NCI-H446 (cell line): ENCODE measurements around the gene FRMD3.

Experiments used
- DNase-seq, 2 experiments: peaks; one replicate each; lab custom pipeline; 2025; lab: John Stamatoyannopoulos, UW

Gene FRMD3

DNA sequence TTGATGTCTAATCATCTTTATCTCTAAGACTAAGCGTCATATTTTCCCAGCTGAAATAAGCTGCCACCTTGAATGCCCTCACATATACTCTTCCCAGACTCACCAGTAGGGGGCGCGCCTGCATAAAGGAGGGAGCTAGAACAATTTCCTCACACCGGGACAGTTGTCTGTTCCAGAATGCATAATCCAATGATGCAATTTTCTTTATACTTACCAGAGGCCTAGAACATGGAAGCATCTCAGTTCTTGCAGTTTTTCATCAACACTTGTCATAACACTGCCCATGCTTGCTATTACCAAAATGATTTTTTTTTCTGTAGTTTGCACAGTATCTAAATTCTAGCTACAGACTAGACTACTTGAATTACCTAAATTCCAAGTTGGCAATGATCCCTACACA, 203.9 kb downstream of the FRMD3 start:
- peak; percentile 24 to 71 for DNase-seq

DNA sequence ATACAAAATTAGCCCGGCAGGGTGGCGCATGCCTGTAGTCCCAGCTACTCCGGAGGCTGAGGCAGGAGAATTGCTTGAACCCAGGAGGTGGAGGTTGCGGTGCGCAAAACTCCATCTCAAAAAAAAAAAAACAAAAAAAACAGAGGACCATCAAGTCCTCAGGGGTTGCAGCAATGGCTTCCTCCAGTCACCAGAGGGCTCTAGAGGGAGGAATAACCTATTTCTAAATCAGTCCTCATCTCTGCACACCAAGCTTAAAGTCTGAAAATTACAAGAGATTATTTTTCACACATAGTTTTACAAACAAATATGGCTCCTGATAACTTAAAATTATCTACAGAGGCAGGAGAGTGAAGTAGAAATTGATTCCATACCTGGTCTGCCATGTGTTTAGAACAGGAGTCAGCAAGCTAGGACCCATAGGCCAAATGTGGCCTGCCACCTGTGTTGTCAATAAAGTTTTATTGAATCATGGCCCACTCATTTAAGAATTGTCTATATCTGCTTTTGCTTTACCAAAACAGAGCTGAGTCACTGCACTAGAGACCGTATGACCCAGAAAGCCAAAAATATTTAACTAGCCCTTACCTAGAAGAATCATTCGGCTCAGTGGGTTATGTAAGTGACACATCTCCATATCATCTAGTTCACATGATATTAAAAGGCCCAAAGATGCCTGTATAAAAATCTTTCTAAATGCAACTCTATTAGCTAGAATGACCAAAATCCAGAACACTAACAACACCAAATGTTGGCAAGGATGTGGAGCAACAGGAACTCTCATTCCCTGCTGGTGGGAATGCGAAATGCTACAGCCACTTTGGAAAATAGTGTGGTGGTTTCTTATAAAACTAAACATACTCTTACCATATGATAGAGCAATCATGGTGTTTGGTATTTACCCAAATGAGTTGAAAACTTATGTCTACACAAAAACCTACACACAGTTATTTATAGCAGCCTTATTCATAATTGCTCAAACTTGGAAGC, 207.7 kb downstream of the FRMD3 start:
- no peak for DNase-seq

GRCh38 chr9:83327750-83328622, 210.2 kb downstream of the FRMD3 start:
- no peak for DNase-seq

GRCh38 chr9:83327323-83327722, 210.9 kb downstream of the FRMD3 start:
- no peak for DNase-seq

GRCh38 chr9:83323148-83323547, 215.1 kb downstream of the FRMD3 start:
- no peak for DNase-seq

GRCh38 chr9:83322438-83322837, 215.8 kb downstream of the FRMD3 start:
- no peak for DNase-seq

- DNase-seq = no peak
Observed at GRCh38 chr9:83317244-83317643, 221.0 kb downstream of the FRMD3 start.

- no peak for DNase-seq
Observed at GRCh38 chr9:83315649-83316048, 222.6 kb downstream of the FRMD3 start.

DNA sequence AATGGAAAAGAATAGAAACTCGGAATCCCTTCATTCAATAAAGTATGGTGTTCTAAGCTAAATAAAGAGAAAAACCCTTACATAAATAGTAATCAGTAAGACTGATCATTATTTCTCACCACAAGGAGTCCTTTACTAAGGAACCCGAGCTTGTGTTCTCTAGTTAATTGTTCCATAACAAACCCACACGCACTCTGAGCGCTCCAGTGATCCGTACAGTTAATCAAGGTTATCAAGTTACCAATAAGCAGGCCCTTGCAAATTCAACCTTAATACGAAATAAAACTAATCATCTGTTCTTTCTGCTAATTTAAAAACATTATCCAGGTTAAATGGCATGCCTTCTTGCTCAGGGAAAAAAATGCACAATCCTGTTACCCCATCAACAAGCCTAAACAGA, 224.4 kb downstream of the FRMD3 start:
- no peak for DNase-seq

DNA sequence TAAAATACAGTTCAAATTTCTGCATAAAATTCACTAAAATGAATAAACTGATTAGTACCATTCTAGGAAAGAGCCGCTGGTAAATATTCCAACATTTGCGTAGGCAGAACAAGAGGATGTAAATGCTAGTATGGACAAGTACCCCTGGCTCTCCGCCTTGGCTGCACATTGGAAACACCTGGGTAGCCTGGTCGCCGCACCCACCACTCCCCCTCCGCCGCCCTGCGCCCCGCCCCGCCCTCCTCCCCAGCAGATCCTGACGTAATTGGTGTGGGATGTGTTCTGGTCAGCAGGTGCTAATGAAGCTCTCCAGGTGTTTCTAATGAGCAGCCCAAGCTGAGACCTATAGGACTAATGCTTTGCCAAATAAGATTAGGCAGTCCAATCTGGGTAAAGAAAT, 225.7 kb downstream of the FRMD3 start:
- DNase-seq = no peak

DNA sequence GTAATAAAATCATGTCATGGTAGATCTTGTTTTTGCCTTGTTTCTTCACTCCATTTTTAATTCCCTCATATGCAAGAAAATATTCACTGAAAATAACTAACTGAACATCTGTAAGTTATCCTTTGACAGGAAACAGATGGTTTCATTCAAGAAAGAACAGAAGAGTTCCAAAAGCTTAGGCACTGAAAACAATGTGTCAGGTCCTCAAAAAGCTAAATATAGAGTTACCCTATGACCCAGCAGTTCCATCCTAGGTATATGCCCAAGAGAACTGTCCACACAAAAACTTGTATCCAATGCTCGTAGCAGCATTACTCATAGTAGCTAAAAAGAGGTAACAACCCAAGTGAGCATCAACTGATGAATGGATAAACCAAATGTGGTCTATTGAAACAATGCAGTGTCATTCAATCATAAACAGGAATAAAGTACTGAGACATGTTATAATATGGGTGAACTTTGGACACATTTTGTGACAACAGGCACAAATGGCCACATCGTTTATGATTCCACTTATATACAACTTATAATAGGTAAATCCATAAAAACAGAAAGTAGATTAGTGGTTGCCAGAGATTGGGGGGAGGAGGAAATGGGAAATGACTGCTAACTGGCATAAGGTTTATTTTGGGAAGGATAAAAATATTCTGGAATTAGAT, 231.0 kb downstream of the FRMD3 start:
- DNase-seq = no peak

DNA sequence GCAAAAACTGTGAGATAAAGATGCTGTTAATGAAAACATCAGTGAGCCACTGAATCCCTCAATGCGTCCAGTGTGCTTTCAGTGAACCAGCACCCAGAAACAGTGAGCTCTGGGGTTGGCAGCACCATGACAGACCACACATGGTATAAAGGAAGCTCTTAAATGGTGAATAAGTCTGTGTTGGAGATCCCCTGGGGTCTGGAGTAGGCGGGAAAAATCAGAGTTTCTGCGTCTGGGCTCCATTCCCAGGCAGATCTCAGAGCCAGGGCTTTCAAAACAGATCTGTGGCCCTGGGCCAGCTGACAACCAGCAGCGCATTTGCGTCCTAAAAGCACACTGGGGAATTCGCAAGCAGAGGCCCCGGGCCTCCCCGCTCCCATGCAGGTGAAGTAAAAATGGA, 233.5 kb downstream of the FRMD3 start:
- DNase-seq = peak; percentile 70 to 90

DNA sequence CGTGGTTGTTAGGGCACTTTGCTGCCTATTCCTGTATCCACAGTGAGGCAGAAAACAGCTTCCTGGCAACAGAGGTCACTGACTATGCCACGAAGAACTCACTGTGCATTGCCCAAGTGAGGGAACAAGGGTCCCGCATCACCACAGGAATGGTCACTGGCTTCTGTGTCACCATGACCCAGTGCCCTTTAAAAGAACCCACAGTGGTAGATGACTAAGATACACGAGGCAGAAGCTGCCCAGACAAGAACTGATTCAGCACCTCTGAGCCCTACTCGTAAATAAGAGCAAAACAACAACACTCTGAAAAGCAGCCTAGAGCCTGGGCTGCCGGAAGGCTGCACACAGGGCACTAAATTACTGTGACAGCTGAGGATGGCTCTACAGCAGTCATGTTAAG, 238.6 kb downstream of the FRMD3 start:
- DNase-seq = no peak

DNA sequence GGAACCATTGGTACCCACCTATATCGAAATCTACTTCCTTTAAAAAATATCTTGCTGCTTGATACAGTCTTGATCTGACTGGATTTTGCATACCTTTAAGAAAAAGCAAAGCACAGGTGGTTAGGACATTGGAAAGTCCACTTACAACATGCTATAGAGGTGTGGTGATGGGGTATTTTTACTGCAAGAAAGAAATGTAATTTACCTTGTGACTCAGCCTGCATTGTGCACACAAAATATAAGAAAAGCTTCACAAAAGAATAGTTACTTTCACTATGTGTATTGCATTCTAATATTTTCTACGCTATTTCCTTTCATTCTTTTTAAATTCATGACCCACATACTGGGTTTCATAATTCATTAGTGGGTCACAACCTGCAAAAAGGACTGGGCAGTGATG, 239.1 kb downstream of the FRMD3 start:
- no peak for DNase-seq

DNA sequence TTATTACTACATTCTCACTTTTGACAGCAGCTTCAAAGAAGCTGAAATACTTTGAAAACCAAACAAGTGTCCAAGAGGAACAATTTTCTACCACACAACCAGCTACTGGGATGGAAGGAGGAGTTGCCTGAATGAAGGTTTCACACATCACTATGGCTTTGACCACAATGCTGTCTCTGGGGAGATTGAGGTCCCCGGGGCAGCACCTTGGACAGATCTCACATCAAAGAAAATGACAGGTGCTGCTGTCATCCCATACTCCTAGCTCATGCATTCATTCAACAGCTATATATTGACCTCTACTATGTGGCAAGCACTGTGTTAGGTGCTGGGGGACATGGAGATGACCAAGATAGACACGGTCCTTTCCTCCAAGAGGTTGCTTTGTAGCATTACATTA, 242.1 kb downstream of the FRMD3 start:
- DNase-seq = no peak

- no peak for DNase-seq
Observed at GRCh38 chr9:83294816-83295215, 243.4 kb downstream of the FRMD3 start.

- DNase-seq = no peak
Observed at GRCh38 chr9:83291196-83291595, 247.0 kb downstream of the FRMD3 start.

DNA sequence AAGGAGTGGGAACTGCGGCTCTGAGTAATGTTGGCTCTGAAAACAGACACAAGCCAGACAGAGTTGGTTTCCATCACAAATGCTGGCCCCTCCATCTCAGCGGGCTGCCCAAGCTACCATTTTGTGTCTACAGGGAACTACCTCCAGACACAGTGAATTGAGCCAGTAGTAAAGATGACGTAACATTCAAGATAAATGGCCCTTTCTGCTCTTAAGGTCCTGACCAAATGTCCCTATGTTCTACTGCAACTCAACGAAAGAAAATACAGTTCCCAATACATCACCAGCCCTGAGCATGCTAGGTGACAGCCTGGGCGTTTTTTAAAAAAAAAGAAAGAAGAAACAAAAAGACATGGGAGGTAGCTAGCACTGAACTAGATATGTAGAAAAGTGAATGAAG, 247.5 kb downstream of the FRMD3 start:
- DNase-seq = no peak

- no peak for DNase-seq
Observed at GRCh38 chr9:83287021-83287420, 251.2 kb downstream of the FRMD3 start.

DNA sequence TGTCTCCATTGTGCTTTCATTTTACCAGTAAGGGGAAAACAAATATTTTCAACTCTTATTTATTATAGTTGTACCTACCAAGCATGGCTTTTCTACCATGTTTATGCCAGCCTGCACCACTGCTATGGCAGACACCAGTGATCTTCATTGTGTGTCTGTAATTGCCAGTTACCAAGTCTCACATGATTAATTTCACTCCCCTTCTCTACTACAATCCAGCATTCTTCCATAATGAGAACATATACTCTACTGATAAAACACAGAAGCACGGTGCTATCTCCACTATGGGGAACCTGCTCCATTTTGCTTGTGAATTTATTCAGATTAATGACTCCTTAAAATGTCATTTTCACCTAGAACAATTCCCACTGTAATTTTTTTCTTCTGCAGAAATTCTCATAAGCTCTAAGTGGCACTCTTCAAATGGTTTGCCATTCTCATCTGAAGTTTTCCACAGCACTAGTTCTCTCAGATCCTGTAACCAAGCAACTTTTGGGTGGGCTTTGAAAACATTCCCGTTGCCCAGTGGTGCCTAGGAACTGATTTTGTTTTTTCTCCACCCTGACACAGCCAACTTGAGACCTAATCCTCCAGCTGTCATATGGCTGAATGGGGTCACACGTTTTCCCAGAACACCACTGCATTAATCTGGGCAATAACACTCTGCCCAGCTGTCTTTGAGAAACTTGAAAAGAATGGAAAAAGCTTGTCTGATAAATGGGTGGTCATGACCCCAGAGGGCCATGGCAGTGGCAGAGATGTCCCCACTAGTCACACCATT, 252.6 kb downstream of the FRMD3 start:
- DNase-seq = no peak

DNA sequence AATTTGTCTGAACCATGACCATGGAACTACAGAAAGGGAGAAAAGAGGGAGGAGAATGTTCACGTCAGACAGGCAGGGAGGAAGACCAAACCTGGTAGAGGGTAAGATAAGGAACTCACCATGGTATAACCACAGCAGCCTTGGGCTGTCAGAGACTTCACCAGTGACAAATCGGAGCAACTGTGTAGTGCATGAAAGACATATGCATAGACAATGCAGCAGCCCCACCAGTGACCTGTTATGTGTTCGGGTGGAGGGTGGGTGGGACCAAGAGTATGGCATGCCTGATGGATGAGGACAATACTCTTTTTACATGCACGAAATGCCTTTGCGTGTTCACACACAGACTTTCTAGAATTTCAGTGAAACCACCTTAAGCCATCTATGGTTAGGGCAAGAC, 253.5 kb downstream of the FRMD3 start:
- no peak for DNase-seq

DNA sequence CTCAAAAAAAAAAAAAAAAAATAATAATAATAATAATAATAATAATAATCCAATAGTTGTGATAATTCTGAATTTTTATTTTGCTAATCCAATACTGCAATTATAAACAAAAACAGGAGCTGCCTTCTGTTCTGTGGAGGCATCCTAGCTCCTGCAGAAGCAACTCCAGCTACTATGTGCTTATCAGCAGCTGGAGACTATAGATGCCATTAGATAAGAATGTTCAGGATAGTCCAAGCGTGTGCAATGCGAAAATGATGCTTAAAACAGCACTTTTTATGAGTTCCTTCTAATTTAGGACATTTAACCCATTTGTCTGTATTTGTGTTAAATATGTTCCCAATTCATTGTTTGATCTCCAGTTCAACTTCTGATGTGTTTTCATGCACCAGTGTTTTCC, 254.7 kb downstream of the FRMD3 start:
- DNase-seq = no peak
